Adrenal gland (tissue), 12 donors: ENCODE data around the gene KIAA1755. TPM values are rescaled to one million over a fixed set of nuclear protein-coding genes. Genes with fewer than 3 reads are reported as not detected.

ENCODE experiments used
- DNase-seq, 7 donors: peaks; one replicate each; pipeline ENCODE4 v3.0.0-alpha.2; 2019 to 2020
- H3K27ac ChIP-seq, 5 donors: fragments of 200-600 bp; sonication (generic) in 4 of 5; 1 replicate in 3 of 5; 2 replicates in 2 of 5; pipeline versions ENCODE4 v1.5.1 to v1.8.0; 2016 to 2020; ENCODE audit warnings: mild to moderate bottlenecking in 1 of 5
- H3K27me3 ChIP-seq: fragments of 200-600 bp; 2 replicates; pipeline ENCODE4 v1.8.0; 2021
- H3K36me3 ChIP-seq, 2 donors: fragments of 200-600 bp; replicated peaks in 1 of 2; 1 replicate in 1 of 2; 2 replicates in 1 of 2; pipeline versions ENCODE4 v1.5.1 to v1.8.0; 2018 to 2022
- H3K4me1 ChIP-seq, 2 donors: fragments of 200-600 bp; replicated peaks in 1 of 2; 1 replicate in 1 of 2; 2 replicates in 1 of 2; pipeline versions ENCODE4 v1.5.1 to v1.8.0; 2018 to 2021
- H3K4me3 ChIP-seq, 4 donors: fragments of 200-600 bp; sonication (generic) in 3 of 4; one replicate each; pipeline ENCODE4 v1.5.1; 2016 to 2018
- H3K9me3 ChIP-seq, 3 donors: fragments of 200-600 bp; sonication (generic) in 1 of 3; replicated peaks in 1 of 3; 1 replicate in 2 of 3; 2 replicates in 1 of 3; pipeline versions ENCODE4 v1.5.1 to v1.8.0; 2016 to 2021
- POLR2A ChIP-seq, 2 donors: fragments of 450-650 bp; IDR thresholded peaks; one replicate each; pipeline ENCODE4 v1.6.1; 2017; ENCODE audit warnings: antibody characterized with exemption in 2 of 2, mild to moderate bottlenecking in 2 of 2, moderate library complexity in 1 of 2
- WGBS, 4 donors: extraction: QIAGEN DNeasy Blood & Tissue Kit in 2 of 4; methylation state at CpG; one replicate each; pipeline versions ENCODE4 v1.1.5 to v1.1.7; 2013 to 2017; 5-methylcytosine and 5-hydroxymethylcytosine counted together
- intact Hi-C, 2 donors: fragments of 100-400 bp; cut with DNase I; formaldehyde crosslinking; loops; one replicate each; pipeline versions ENCODE4 v1.14.1 to v1.15.0; 2022 to 2023
- polyA plus RNA-seq, 3 donors: library from polyadenylated mRNA; stranded (reverse); fragments of 200-250 nt in 2 of 3; fragments of 350-450 nt in 1 of 3; fragmentation: Illumina TruSeq in 1 of 3; extraction: RNeasy Lipid Tissue Mini Kit (QIAGEN cat#74804) in 1 of 3; gene quantifications; one replicate each; pipeline ENCODE4 v1.2.3, GENCODE V29; 2013 to 2014
- total RNA-seq, 9 donors: library from RNA; depleted of rRNA in 4 of 9; stranded (reverse); fragments of >200 nt in 4 of 9; fragments of 120-200 nt in 1 of 9; fragmentation: NEBNext Ultra II Directional in 1 of 9; extraction: Animal tissue kit (Norgen Biotek cat#: 25700) in 1 of 9; gene quantifications; one replicate each; pipeline versions ENCODE4 v1.1.0 to v1.2.4, GENCODE V29; 2013 to 2023
- TF ChIP-seq, protein P1 (sequence below), 6 experiments: fragments of 450-650 bp in 4 of 6; fragments of 200-600 bp in 2 of 6; sonication (generic) in 1 of 6; IDR thresholded peaks; 1 replicate in 5 of 6; 2 replicates in 1 of 6; pipeline versions ENCODE4 v1.5.1 to v1.8.0; 2016 to 2021; ENCODE audit warnings: antibody characterized with exemption in 6 of 6, mild to moderate bottlenecking in 2 of 6, moderate library complexity in 1 of 6
- donor health status: healthy with polysubstance abuse.
- donor health status: Bipolar disorder and iron deficiency.
- donor health status: DM: yes; HTN: yes; CAD: no.
- donor health status: DM: no; HTN: no; CAD: no.
- donor health status: DM: no; HTN: no; CAD: no.
- donor health status: DM: yes; HTN: yes; CAD: no.

KIAA1755 gene
- total and polyA plus RNA-seq, 12 donors: 0.42 to 8.0 (median 2.0) TPM

DNA sequence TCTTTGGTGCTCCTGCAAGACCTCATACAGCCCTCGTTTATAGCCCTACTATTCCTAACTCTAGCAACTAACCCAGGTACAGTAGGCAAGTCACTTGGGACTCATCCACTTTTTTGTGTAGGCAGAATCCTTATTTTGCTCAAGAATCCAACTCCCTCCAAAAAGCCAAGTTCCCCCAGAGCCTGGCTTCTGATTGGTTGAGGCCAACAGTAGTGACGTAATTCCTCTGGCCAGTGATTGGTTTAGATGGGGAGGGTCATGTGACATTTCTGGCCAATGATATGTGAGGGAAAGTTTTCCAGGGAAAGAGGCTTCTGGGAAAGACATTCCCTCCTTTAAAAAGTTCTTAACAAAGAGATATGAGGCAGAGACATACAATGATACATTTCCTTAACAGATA lies 32.1 kb downstream of the KIAA1755 start:
- Histone ChIP-seq H3K27ac (no peak overlapping the region), H3K36me3 (no peaks in the 10 kb centered on the region), H3K27me3 (no peaks in the 10 kb centered on the region), H3K9me3 (no peaks in the 10 kb centered on the region), H3K4me3 (no peak overlapping the region), H3K4me1 (peaks cover 0 to 3% of the 10 kb centered on the region in 2 donors)
- 46 to 61% (median 48%) methylated on average over 2 of the region's 2 CpGs for WGBS, 4 donors
- intact Hi-C loops: no loop called here
- no peak for DNase-seq
- TF ChIP-seq POLR2A (IDR thresholded peaks at IDR 0.05): no peak
- TF ChIP-seq, protein P1, sequence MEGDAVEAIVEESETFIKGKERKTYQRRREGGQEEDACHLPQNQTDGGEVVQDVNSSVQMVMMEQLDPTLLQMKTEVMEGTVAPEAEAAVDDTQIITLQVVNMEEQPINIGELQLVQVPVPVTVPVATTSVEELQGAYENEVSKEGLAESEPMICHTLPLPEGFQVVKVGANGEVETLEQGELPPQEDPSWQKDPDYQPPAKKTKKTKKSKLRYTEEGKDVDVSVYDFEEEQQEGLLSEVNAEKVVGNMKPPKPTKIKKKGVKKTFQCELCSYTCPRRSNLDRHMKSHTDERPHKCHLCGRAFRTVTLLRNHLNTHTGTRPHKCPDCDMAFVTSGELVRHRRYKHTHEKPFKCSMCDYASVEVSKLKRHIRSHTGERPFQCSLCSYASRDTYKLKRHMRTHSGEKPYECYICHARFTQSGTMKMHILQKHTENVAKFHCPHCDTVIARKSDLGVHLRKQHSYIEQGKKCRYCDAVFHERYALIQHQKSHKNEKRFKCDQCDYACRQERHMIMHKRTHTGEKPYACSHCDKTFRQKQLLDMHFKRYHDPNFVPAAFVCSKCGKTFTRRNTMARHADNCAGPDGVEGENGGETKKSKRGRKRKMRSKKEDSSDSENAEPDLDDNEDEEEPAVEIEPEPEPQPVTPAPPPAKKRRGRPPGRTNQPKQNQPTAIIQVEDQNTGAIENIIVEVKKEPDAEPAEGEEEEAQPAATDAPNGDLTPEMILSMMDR (IDR thresholded peaks at IDR 0.05): no peak

- TF ChIP-seq, protein P1 (IDR thresholded peaks at IDR 0.05): no peak
- no peak for TF ChIP-seq POLR2A (IDR thresholded peaks at IDR 0.05)
- intact Hi-C loops: no loop called here
- DNase-seq: no peak
- Histone ChIP-seq H3K9me3 (no peaks in the 10 kb centered on the region), H3K27me3 (no peaks in the 10 kb centered on the region), H3K36me3 (no peaks in the 10 kb centered on the region), H3K4me3 (no peak overlapping the region), H3K4me1 (peaks cover 0 to 3% of the 10 kb centered on the region in 2 donors), H3K27ac (no peak overlapping the region)
- 84 to 92% (median 87%) methylated on average over 10 to 11 of the region's 11 CpGs for WGBS, 4 donors
Measured at GRCh38 chr20:38227420-38228360, 32.8 kb downstream of the KIAA1755 start.

- Histone ChIP-seq H3K36me3 (no peaks in the 10 kb centered on the region), H3K27ac (no peak overlapping the region), H3K4me1 (peaks cover 0 to 3% of the 10 kb centered on the region in 2 donors), H3K27me3 (no peaks in the 10 kb centered on the region), H3K9me3 (no peaks in the 10 kb centered on the region), H3K4me3 (no peak overlapping the region)
- no peak for DNase-seq
- WGBS, 4 donors: 74 to 83% (median 78%) methylated on average over 6 of the region's 6 CpGs
- TF ChIP-seq POLR2A (IDR thresholded peaks at IDR 0.05): no peak
- TF ChIP-seq, protein P1 (IDR thresholded peaks at IDR 0.05): no peak
- intact Hi-C loops: no loop called here
Measured at GRCh38 chr20:38226553-38226952, 34.0 kb downstream of the KIAA1755 start.

DNA sequence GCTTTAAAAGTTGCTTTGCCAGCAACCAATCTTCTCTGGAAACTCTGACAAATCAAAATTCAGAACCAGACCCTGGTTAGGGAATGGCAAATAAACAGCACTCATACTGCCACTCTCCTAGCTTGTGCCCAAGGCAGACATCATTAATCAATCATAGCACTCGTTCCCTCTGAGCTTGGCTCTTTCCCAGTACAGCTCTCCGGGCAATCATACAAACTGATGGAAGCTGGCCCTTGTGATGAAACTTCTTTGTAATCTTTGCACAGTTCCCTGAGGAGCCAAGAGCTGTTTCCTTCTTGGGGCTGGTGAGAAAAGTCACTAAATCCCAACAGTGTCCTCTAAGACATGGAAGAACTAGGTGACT lies 34.7 kb downstream of the KIAA1755 start:
- no peaks in the 10 kb centered on the region for H3K36me3 ChIP-seq
- 22 to 54% (median 50%) methylated on average over 2 of the region's 2 CpGs for WGBS, 4 donors

More for the DNA sequence above, 34.7 kb downstream of the KIAA1755 start:
- no peak for DNase-seq
- H3K27me3 ChIP-seq: no peaks in the 10 kb centered on the region
- no peaks in the 10 kb centered on the region for H3K9me3 ChIP-seq
- H3K4me3 ChIP-seq: no peak overlapping the region
- H3K27ac ChIP-seq: no peak overlapping the region
- no peak for TF ChIP-seq POLR2A (IDR thresholded peaks at IDR 0.05)
- TF ChIP-seq, protein P1 (IDR thresholded peaks at IDR 0.05): no peak
- no peaks in the 10 kb centered on the region for H3K4me1 ChIP-seq
- intact Hi-C loops: loop anchor here in 1 of 2 donors (2.0 kb wide), 1 partner anchor 659 kb away; no protein-coding TSS in a partner anchor
